G401 (cell line): ENCODE data around the gene ROBO1. TPM values are rescaled to one million over a fixed set of nuclear protein-coding genes. Genes with fewer than 3 reads are reported as not detected.

Source experiments
- DNase-seq: peaks from one replicate; pipeline ENCODE4 v3.0.0-alpha.2; 2015; ENCODE audit warnings: low spot score
- in situ Hi-C: cut with HindIII; loops from 2 replicates; pipeline ENCODE4 v1.10.0; 2016; ENCODE audit warnings: low sequenced_read_pairs, mixed read lengths
- total RNA-seq: library from RNA; depleted of rRNA; stranded (reverse); fragments of >200 nt; shearing (Covaris generic); gene quantifications from 2 replicates; pipeline ENCODE4 v1.2.3, GENCODE V29; 2014

The ROBO1 gene
- total RNA-seq, 1 experiment from 2014 or later = 1.4 TPM

DNA sequence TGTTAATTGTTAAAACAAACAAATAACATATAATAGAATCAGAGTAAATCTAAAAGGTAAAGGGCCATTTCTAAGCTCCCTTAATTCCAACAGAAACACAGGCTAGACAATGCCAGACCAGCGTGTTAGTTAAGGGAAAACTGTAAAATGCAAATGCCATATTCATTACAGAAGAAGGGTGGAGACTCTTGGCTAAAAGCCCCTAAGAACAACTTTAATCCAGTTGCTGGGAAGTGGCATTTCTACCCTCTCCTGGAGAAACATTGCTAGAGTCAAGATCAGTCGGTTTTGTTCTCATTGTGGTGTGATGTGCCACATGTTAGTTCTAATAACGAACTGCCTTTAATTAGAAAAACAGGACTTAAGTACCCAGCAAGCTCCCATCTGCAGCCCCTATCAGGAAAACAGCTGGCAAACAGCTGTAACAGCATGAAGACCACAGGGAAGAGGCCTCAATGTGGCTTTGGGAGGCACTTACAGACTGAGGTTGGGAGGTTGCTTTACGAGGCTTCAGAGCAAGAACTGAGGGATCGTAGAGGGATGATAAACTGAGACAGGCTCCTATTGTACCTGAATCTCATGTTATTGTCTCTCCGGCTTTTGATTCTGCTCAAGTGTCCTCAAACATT lies 1134.8 kb downstream of the ROBO1 start:
- DNase-seq = no peak
- in situ Hi-C loops = no loop called here

DNA sequence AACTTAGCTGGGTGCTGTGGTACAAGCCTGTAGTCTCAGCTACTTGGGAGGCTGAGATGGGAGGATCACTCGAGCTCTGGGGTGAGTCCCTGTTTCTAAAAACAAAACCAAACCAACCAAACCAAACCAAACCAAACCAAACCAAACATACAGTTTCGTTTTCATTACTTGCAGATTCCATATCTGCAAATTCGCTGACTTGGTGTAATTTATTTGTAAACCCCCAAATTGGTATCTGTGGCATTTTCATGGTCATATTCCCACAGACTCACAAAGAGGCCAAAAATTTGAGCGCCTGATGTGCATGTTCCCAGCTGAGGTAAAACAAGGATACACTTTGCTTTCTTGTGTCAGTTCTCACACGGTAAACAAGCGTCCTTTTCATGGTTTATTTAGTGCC lies 1138.3 kb downstream of the ROBO1 start:
- DNase-seq = no peak
- in situ Hi-C loops = no loop called here

- in situ Hi-C loops = no loop called here
- DNase-seq = no peak
Observed at GRCh38 chr3:78621061-78621716, 1146.6 kb downstream of the ROBO1 start.

DNA sequence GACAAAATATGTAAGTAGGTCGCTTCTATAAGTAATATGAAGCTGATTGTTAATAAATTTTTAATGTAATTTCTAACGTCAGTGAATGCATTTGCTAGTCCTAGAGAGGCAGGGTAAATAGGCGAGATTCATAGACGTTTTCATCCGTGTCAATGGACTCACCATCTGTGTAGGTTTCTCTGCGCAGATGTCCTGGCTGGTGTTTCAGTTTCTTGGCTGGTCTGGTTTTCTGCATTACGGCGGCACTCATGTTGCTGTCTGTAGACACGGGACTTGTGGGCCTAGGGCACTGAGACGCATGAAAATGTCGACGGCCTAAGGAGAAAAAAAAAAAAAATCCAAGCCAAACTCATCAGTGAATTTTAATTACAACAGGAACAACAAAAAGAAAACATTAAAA lies 1153.3 kb downstream of the ROBO1 start:
- in situ Hi-C loops = no loop called here
- peak; percentile 42 for DNase-seq

DNA sequence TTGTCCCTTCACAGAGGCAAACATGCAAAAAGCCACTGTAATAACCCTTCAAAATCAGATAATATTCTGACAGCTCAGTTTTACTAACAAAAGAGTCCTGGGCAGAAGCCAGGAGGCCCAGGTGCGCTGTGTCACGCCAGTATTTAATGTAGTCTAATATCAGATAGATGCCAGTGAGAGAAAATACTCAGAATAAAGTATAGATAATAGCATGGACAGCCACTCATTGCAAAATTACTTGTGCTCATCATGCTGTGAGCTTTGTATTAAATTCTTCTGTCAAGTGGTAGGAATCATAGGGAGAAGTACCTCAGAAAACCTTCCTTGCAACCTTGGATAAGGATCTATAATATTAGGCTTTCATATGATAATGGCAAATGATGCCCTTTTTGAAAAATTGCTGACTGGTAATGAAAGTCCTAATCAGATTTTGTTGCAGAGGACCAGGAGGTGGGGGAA lies 1154.3 kb downstream of the ROBO1 start:
- in situ Hi-C loops = no loop called here
- DNase-seq = peak; percentile 17

GRCh38 chr3:78611278-78611677 lies 1156.5 kb downstream of the ROBO1 start:
- DNase-seq = no peak

DNA sequence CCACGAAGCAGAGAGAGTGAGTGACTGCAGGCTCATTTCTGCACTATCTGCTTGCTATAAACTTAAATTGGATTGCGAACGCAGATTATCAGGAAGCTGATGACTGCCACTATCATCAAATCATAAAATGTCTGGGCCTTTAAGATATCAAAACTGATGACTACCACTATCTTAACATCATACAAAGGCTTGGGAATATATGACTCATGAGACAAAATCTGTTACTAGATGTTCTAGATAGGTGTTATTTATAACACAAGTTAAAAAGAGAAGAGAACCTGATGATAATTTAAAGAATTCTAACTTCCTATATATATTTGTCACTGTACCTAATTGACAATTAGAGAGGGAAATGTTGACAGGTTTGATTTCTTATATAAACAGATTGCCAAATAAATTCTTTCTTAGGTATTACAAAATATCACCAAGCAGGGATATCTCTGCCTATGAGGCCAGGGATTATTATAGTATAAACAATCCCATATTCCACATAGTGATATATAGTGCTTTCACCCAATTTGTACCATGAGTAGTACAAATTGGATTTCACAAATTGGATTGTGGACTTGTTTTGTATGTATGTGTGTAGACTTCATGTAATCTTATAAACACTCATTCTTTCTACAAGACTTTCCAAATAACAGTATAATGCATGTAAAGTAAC lies 1157.2 kb downstream of the ROBO1 start:
- in situ Hi-C loops = no loop called here
- no peak for DNase-seq

More at GRCh38 chr3:78611278-78611677, 1156.5 kb downstream of the ROBO1 start:
- in situ Hi-C loops = no loop called here

DNA sequence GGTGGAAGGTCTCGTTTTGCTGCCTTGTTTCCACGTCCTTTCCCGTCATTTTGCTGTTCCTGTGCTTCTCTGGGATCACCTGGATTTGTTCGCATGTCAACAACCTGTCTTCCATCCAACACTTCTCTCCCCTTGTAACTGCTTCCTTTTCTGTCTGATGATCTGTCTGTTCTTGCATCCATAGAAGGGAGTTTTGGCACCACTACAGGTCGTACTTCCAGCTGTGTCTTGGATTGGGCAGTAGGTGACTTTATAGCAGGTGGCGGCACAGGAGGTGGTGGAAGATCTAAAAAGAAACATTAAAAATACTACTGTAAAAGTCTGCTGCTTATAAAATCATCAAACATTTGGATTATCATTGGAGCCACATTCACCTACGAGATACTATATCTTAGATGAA lies 1161.0 kb downstream of the ROBO1 start:
- in situ Hi-C loops = no loop called here
- DNase-seq = peak; percentile 78

GRCh38 chr3:78605178-78605577 lies 1162.6 kb downstream of the ROBO1 start:
- in situ Hi-C loops = no loop called here
- DNase-seq = no peak

DNA sequence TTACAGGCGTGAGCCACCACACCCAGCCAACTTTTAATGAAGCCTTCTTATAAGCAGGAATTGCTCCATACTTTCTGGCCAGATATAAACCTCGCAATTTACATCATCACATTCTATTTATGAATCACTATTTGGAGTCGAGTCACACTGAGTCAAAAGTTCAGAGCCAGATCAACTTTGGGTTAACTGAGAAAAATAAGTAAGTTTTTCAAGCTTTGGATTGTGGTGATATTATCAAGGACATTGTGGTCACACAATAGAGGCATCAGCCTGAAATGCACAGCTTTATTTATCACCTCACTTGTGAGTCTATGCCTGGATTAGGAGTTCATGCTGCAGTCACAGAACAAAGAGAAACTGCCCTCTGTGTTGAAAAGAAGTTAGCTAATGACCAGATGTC lies 1163.5 kb downstream of the ROBO1 start:
- in situ Hi-C loops = no loop called here
- DNase-seq = no peak

DNA sequence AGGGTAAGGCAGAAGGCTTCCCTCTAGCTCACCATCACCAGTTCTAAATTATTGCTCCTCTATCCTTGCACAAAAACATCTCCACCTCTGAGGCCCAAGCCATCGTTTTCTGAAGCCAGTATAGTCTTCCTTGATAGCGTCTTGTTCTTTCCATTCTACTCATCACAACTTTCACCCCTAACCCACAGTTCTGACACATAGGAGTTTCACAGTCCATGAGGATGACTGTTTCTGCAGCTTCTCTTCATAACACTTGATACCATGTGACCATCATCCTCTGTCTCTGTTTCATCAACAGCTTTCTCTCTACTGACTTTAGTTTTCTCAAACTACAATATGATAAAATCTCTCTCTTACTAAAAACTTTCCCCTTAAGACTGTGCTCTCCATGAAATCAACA lies 1166.5 kb downstream of the ROBO1 start:
- no peak for DNase-seq
- in situ Hi-C loops = no loop called here

DNA sequence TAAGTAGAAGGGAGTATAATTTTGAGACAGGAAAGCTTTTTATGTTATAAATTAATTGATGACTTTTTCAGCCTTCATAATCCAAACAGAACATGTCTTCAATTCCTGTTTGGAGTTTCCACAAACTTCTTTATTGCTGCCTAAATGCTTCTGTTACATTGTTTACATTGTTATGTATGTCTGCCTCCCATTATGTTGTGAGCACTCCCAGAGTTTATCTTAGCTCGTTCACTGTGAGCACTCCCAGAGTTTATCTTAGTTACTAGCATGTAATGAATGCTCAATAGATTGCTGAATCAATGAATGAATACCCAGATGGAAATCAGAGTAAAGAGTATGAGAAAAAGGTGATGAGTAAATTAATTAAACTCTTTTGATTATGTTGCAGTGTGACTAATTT lies 1178.0 kb downstream of the ROBO1 start:
- no peak for DNase-seq
- in situ Hi-C loops = no loop called here

- DNase-seq = no peak
- in situ Hi-C loops = no loop called here
Observed at GRCh38 chr3:78588906-78589621, 1178.7 kb downstream of the ROBO1 start.

DNA sequence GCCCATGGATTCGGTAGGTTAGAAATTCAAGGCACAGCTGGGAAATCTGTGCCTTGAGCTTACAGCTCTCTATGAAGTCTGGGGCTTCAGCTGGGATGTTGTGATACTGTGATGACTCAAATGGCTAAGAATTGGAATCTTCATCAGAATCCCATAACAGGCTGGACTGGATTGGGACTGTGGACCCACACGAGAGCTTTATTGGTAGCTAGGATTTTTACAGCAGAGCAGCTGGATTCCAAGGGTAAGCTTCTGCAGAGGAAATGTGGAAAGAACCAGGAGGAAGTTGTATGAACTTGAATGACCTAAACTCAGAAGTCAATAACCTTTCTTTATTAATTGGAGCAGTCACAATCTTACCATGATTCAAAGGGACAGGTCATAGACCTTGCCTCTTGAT lies 1187.1 kb downstream of the ROBO1 start:
- no peak for DNase-seq
- in situ Hi-C loops = no loop called here

DNA sequence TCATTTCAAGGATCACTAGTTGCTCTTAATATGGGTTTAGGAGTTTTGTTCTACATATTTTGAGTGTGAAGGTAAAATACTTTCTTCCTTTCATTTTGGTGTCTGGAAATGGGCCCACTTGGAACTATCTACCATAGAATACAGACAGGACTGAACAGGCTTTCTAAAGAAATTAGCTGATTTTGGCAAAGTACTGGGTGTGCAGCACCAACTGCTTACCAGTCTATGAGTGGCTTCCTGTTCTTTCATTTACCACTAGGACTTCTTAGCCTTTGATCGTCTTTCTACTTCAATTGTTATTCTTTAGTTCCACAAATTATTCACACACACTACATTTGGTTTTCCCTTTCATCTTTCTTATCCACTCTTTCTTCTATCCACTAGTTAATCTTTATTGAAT lies 1196.3 kb downstream of the ROBO1 start:
- in situ Hi-C loops = no loop called here
- DNase-seq = no peak

GRCh38 chr3:78570496-78570895 lies 1197.3 kb downstream of the ROBO1 start:
- in situ Hi-C loops = no loop called here
- DNase-seq = no peak

GRCh38 chr3:78569804-78570203 lies 1198.0 kb downstream of the ROBO1 start:
- in situ Hi-C loops = no loop called here
- DNase-seq = no peak

DNA sequence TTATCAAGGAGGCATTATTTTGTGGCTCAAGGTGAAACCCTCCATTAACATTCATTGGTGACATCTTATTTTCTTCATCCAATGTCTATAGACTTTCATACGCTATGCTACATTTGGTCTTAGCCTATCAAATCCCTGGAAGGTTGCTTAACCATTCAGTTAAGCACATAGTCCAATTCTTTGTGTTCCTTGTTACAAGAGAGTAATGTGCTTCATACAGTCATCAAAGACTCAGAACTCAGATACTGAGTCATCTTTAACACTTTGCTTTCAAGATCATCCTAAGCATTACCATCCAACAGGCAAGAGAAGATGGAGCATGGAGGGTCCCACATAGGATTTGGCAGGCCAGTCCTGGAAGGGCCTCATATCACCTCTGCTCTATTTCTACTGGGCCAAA lies 1202.1 kb downstream of the ROBO1 start:
- in situ Hi-C loops = no loop called here
- DNase-seq = no peak

DNA sequence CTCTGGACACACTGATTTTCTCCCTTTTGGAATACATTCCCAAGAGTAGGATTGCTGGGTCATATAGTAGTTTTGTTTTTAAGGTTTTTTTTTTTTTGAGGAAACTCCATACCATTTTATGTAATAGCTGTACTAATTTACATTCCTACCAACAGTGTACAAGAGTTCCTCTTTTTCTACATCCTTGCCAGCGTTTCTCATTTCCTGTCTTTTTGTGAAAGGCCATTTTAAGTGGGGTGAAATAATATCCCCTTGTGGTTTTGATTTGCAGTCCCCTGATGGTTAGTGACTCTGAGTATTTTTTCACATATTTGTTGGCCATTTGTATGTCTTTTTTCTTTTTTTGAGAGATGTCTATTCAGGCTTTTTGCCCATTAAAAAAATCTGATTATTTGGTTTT lies 1205.5 kb downstream of the ROBO1 start:
- in situ Hi-C loops = no loop called here
- DNase-seq = no peak
